Glutamatergic neuron (in vitro differentiated cells): ENCODE measurements around the gene ALDH5A1. TPM values are rescaled to one million over a fixed set of nuclear protein-coding genes. Genes with fewer than 3 reads are reported as not detected.
A peak's percentile ranks its signal among the peaks of the same experiment; 100 is the strongest.

Experiments used
- DNase-seq: peaks from one replicate; pipeline ENCODE4 v3.0.0; 2022
- H3K27ac Mint-ChIP-seq: one replicate; pipeline ENCODE4 v1.8.0; 2020; ENCODE audit warnings: mild to moderate bottlenecking, mixed read lengths, inconsistent platforms; ENCODE audit not compliant: unreplicated experiment
- H3K27me3 Mint-ChIP-seq: one replicate; pipeline ENCODE4 v1.8.0; 2020; ENCODE audit warnings: mild to moderate bottlenecking, moderate library complexity, mixed read lengths, inconsistent platforms; ENCODE audit not compliant: unreplicated experiment
- H3K36me3 Mint-ChIP-seq: one replicate; pipeline ENCODE4 v1.8.0; 2020; ENCODE audit warnings: mild to moderate bottlenecking, mixed read lengths, inconsistent platforms; ENCODE audit not compliant: unreplicated experiment
- H3K4me1 Mint-ChIP-seq: one replicate; pipeline ENCODE4 v1.8.0; 2020; ENCODE audit warnings: mild to moderate bottlenecking, low read depth, mixed read lengths, inconsistent platforms; ENCODE audit not compliant: unreplicated experiment
- H3K4me3 Mint-ChIP-seq: one replicate; pipeline ENCODE4 v1.8.0; 2020; ENCODE audit warnings: mild to moderate bottlenecking, mixed read lengths, inconsistent platforms; ENCODE audit not compliant: unreplicated experiment
- H3K9me3 Mint-ChIP-seq: one replicate; pipeline ENCODE4 v1.8.0; 2020; ENCODE audit warnings: mild to moderate bottlenecking, moderate library complexity, mixed read lengths, inconsistent platforms; ENCODE audit not compliant: unreplicated experiment
- long read RNA-seq: library from polyadenylated mRNA; unstranded; transcript quantifications from one replicate; pipeline ENCODE4 v2.0.0, GENCODE V29; 2020; ENCODE audit not compliant: unreplicated experiment
- total RNA-seq: library from RNA; stranded (reverse); fragmentation: NEBNext Ultra II Directional; extraction: Animal tissue kit (Norgen Biotek cat#: 25700); gene quantifications from one replicate; pipeline ENCODE4 v1.2.1, GENCODE V29; 2021; ENCODE audit not compliant: unreplicated experiment
- TF ChIP-seq, protein P1 (sequence below): fragments of 200-600 bp; sonication (generic); IDR thresholded peaks from one replicate; pipeline ENCODE4 v1.5.0; 2021; ENCODE audit not compliant: partially characterized antibody, unreplicated experiment

Gene ALDH5A1
- total RNA-seq: 1.2 TPM
- long read RNA-seq: 0 reads

DNA sequence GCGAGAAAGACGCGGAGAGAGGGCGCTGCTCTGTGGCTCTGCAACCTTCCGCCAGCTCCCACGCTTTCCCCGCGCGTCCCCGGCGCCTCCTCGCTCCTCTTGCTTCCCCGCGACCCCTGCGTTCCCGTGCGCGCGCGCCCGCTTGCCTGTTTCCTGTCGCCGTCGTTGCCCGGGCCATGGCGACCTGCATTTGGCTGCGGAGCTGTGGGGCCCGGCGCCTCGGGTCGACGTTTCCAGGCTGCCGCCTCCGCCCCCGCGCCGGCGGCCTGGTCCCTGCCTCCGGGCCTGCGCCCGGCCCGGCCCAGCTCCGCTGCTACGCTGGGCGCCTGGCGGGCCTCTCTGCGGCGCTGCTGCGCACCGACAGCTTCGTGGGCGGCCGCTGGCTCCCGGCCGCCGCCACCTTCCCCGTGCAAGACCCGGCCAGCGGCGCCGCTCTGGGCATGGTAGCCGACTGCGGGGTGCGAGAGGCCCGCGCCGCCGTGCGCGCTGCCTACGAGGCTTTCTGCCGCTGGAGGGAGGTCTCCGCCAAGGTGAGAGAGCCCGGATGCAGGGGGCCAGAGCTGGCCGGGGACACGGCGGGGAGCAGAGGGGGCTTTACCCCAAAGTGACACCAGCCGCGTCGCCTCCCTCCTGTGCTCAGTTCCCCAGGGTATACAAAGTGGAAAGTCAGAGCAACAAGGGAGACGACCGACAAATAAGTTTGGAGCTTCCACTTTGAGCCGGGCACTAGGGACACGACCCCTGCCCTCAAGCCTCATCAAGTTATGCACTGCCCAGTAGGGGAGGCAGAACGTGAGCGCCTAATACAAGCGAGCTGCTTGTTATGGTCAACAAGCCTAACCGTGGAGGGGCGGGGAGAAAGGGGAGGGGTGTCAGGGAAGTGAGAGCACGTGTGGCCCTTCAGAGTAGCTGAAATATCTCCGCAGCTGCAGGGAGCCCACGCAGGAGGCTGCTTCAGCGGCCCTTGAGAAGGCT lies at the start of gene ALDH5A1:
Gene ALDH5A1 (plus strand): TSS at position 149 of the 975 bp plus-strand sequence. CDS start 28 bp downstream, at position 177.
- H3K9me3 Mint-ChIP-seq: peaks cover 11% of the 10 kb centered on the region
- TF ChIP-seq, protein P1, sequence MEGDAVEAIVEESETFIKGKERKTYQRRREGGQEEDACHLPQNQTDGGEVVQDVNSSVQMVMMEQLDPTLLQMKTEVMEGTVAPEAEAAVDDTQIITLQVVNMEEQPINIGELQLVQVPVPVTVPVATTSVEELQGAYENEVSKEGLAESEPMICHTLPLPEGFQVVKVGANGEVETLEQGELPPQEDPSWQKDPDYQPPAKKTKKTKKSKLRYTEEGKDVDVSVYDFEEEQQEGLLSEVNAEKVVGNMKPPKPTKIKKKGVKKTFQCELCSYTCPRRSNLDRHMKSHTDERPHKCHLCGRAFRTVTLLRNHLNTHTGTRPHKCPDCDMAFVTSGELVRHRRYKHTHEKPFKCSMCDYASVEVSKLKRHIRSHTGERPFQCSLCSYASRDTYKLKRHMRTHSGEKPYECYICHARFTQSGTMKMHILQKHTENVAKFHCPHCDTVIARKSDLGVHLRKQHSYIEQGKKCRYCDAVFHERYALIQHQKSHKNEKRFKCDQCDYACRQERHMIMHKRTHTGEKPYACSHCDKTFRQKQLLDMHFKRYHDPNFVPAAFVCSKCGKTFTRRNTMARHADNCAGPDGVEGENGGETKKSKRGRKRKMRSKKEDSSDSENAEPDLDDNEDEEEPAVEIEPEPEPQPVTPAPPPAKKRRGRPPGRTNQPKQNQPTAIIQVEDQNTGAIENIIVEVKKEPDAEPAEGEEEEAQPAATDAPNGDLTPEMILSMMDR: no peak
- peak within 1 kb of the TSS; percentile 82 for H3K4me3 Mint-ChIP-seq
- peaks cover 14% of the 10 kb centered on the region for H3K36me3 Mint-ChIP-seq
- H3K4me1 Mint-ChIP-seq: peaks cover 3% of the 10 kb centered on the region
- no peak within 1 kb of the TSS for H3K27ac Mint-ChIP-seq
- DNase-seq: peak; percentile 79
- peaks cover 8% of the 10 kb centered on the region for H3K27me3 Mint-ChIP-seq

DNA sequence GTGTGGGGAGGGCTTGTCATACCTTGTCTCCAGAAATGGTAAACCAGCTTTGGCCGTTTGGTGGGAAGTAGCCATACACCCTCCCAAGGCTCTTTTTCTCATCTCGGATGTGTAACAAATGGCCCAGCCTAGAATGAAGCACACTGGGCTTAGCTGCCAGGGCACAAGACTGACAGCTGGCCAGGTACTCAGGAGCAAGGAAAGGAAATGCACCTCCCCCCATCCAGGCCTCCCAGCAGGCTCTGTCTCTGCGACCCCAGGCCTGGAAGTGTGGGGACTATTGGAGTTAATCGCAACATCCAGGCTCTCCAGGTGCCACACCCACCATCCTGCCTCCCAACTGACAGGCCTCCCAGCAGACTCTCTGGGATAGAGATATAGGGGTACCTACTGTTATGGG lies 49.1 kb upstream of the ALDH5A1 start:
- no peak overlapping the region for H3K4me3 Mint-ChIP-seq
- H3K36me3 Mint-ChIP-seq: no peaks in the 10 kb centered on the region
- H3K27ac Mint-ChIP-seq: no peak overlapping the region
- H3K9me3 Mint-ChIP-seq: no peaks in the 10 kb centered on the region
- no peaks in the 10 kb centered on the region for H3K4me1 Mint-ChIP-seq
- DNase-seq: no peak
- no peaks in the 10 kb centered on the region for H3K27me3 Mint-ChIP-seq
- TF ChIP-seq, protein P1: no peak

DNA sequence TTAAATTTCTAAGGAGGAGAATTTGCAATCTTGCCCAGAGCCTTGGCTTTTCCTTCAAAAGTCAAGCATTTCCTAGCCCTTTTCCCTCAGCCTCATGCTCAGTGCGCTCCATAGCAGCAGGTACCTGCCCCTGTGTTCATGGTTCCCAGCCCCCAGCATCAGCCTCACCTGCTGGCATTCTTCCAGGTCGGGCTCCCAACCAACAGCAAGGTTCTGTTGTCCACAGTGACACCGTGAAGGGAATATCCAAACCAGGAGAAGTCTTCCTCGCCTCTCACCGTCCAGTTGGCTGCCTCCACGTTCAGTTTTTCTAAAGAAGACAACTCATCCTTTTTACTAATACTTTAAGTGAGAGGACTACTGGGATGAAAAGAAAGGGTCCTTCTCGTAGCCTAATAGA lies 48.1 kb upstream of the ALDH5A1 start:
- Mint-ChIP-seq H3K36me3 (no peaks in the 10 kb centered on the region), H3K9me3 (no peaks in the 10 kb centered on the region), H3K27ac (no peak overlapping the region), H3K27me3 (no peaks in the 10 kb centered on the region), H3K4me3 (no peak overlapping the region), H3K4me1 (no peaks in the 10 kb centered on the region)
- no peak for DNase-seq
- TF ChIP-seq, protein P1: no peak

DNA sequence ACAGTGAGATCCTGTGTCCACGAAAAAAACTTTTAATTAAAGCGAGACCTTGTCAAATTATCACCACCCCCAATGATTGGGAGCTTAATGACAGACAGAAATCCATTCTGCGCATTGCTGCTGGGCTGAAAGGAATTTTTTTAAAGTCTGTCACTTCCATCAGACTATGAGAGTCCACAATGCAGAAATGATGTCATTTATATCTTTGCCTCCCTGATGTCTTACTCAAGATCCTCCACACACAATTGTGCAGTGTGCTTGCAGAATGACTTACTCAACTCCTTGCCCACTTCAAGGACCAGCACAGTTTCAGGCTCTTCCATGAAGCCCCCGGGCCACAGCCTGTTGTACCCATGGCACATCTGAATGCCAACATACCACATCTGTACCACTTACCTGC lies 46.4 kb upstream of the ALDH5A1 start:
- Mint-ChIP-seq H3K9me3 (no peaks in the 10 kb centered on the region), H3K27me3 (no peaks in the 10 kb centered on the region), H3K4me1 (no peaks in the 10 kb centered on the region), H3K4me3 (no peak overlapping the region), H3K36me3 (no peaks in the 10 kb centered on the region), H3K27ac (no peak overlapping the region)
- no peak for DNase-seq
- TF ChIP-seq, protein P1: no peak

DNA sequence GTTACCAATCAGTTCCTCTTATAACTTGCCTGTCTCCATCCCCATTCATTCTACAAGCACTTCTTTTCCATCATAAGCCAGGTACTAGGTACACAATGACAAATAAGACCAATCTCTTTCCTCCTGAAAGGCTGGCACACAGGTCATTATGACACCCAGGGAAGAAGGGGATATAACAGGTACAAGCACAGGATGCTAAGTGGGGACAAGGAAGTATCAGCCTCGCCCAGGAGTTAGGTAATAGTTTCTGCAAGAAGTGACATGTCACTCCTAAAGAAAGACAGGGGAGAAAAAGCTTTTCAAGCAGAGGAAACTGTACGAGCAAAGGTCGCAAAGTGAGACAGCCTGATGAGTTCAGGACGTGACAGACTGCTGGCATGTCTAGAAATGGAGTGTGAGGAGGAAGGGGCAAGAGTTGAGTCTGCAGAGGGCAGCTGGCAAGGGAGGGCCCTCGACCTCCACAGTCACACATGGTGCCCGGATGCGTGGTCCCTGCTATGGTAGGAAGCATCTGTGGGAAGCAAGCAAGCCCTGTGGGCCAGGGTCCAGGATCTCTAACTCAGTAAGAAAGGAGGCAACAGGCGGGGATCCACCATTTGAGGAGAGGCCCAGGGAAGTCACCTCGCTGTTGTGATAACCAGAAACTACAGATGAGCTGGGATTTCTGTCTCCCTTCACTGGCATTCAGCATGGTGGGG lies 45.8 kb upstream of the ALDH5A1 start:
- Mint-ChIP-seq H3K36me3 (no peaks in the 10 kb centered on the region), H3K4me1 (no peaks in the 10 kb centered on the region), H3K27ac (no peak overlapping the region), H3K27me3 (no peaks in the 10 kb centered on the region), H3K9me3 (no peaks in the 10 kb centered on the region), H3K4me3 (no peak overlapping the region)
- TF ChIP-seq, protein P1: no peak
- no peak for DNase-seq
